Spleen (tissue), 11 donors: ENCODE data around the gene SARNP. TPM values are rescaled to one million over a fixed set of nuclear protein-coding genes. Genes with fewer than 3 reads are reported as not detected.

ENCODE experiments used
- DNase-seq: peaks from one replicate; pipeline ENCODE4 v3.0.0-alpha.2; 2020
- H3K27ac ChIP-seq, 8 donors: fragments of 200-600 bp; sonication (generic) in 7 of 8; 1 replicate in 4 of 8; 2 replicates in 4 of 8; pipeline versions ENCODE4 v1.5.0 to v1.8.0; 2016 to 2021; ENCODE audit warnings: inconsistent platforms in 4 of 8, mild to moderate bottlenecking in 4 of 8, moderate library complexity in 1 of 8
- H3K27me3 ChIP-seq, 7 donors: fragments of 200-600 bp; sonication (generic) in 6 of 7; replicated peaks in 1 of 7; 1 replicate in 4 of 7; 2 replicates in 3 of 7; pipeline versions ENCODE4 v1.5.0 to v1.8.0; 2016 to 2021; ENCODE audit warnings: inconsistent platforms in 3 of 7, mild to moderate bottlenecking in 1 of 7
- H3K36me3 ChIP-seq, 6 donors: fragments of 200-600 bp; sonication (generic) in 5 of 6; 1 replicate in 4 of 6; 2 replicates in 2 of 6; pipeline versions ENCODE4 v1.5.0 to v1.8.0; 2016 to 2021; ENCODE audit warnings: inconsistent platforms in 2 of 6
- H3K4me1 ChIP-seq, 6 donors: fragments of 200-600 bp; sonication (generic) in 5 of 6; 1 replicate in 3 of 6; 2 replicates in 3 of 6; pipeline versions ENCODE4 v1.5.0 to v1.8.0; 2016 to 2021; ENCODE audit warnings: inconsistent platforms in 3 of 6
- H3K4me3 ChIP-seq, 8 donors: fragments of 200-600 bp; sonication (generic) in 7 of 8; 1 replicate in 4 of 8; 2 replicates in 4 of 8; pipeline versions ENCODE4 v1.5.0 to v1.8.0; 2016 to 2021; ENCODE audit warnings: inconsistent platforms in 4 of 8, mild to moderate bottlenecking in 4 of 8, moderate library complexity in 2 of 8
- H3K9me3 ChIP-seq, 8 donors: fragments of 200-600 bp; sonication (generic) in 7 of 8; 1 replicate in 4 of 8; 2 replicates in 4 of 8; pipeline versions ENCODE4 v1.5.0 to v1.8.0; 2016 to 2021; ENCODE audit warnings: inconsistent platforms in 4 of 8
- POLR2A ChIP-seq, 3 donors: fragments of 450-650 bp; IDR thresholded peaks; one replicate each; pipeline ENCODE4 v1.5.1; 2017; ENCODE audit warnings: antibody characterized with exemption in 3 of 3, mild to moderate bottlenecking in 1 of 3
- POLR2AphosphoS5 ChIP-seq, 3 donors: sonication (generic); formaldehyde crosslinking; IDR thresholded peaks; one replicate each; pipeline ENCODE4 v1.5.1; 2017; ENCODE audit warnings: antibody characterized with exemption in 3 of 3
- WGBS, 5 donors: extraction: QIAGEN DNeasy Blood & Tissue Kit in 3 of 5; methylation state at CpG; one replicate each; pipeline versions ENCODE4 v1.1.5 to v1.1.7; 2013 to 2018; 5-methylcytosine and 5-hydroxymethylcytosine counted together
- intact Hi-C: fragments of 100-400 bp; cut with DNase I; formaldehyde crosslinking; loops from one replicate; pipeline ENCODE4 v1.15.0; 2023; ENCODE audit warnings: low total_unique reads
- polyA plus RNA-seq, 3 donors: library from polyadenylated mRNA; stranded (reverse); fragments of 200-250 nt; gene quantifications; one replicate each; pipeline ENCODE4 v1.2.1, GENCODE V29; 2013
- total RNA-seq, 7 donors: library from RNA; depleted of rRNA in 3 of 7; stranded (reverse); fragments of >200 nt in 3 of 7; fragmentation: NEBNext Ultra II Directional in 4 of 7; extraction: Animal tissue kit (Norgen Biotek cat#: 25700) in 4 of 7; gene quantifications; one replicate each; pipeline versions ENCODE4 v1.1.0 to v1.2.1, GENCODE V29; 2016 to 2021
- TF ChIP-seq, protein P1 (sequence below), 11 experiments: fragments of 200-600 bp in 7 of 11; fragments of 450-650 bp in 4 of 11; sonication (generic) in 4 of 11; IDR thresholded peaks in 8 of 11; conservative IDR thresholded peaks in 3 of 11; 1 replicate in 7 of 11; 2 replicates in 4 of 11; pipeline versions ENCODE4 v1.4.0 to v1.8.0; 2016 to 2021; ENCODE audit warnings: antibody characterized with exemption in 11 of 11, inconsistent platforms in 4 of 11, mild to moderate bottlenecking in 1 of 11
- donor health status: healthy with polysubstance abuse.
- donor health status: DM: no; HTN: no; CAD: no; lungs with moderate emphysema.
- donor health status: DM: no; HTN: no; CAD: no.
- donor health status: Bipolar disorder and iron deficiency.
- donor health status: healthy.
- donor health status: DM: no; HTN: no; CAD: no.
- donor health status: DM: yes; HTN: yes; CAD: no.

Gene SARNP
- total and polyA plus RNA-seq, 10 donors = 40.0 to 97.6 (median 60.3) TPM

- Histone ChIP-seq H3K36me3 (peaks cover 0 to 19% (median 0%) of the 10 kb centered on the region in 6 donors), H3K27ac (peak within 1 kb of the TSS; percentile 35 to 85 (median 76)), H3K9me3 (no peaks in the 10 kb centered on the region), H3K4me3 (peak within 1 kb of the TSS in 7 of 8 donors; percentile 6 to 64 (median 30)), H3K27me3 (no peaks in the 10 kb centered on the region), H3K4me1 (peaks cover 0 to 38% (median 8%) of the 10 kb centered on the region in 6 donors)
- peak; percentile 69 for DNase-seq
- intact Hi-C loops = no loop called here
- 59 to 82% (median 66%) methylated on average over 8 to 10 of the region's 10 CpGs for WGBS, 5 donors
- peak; percentile 69 to 73 (median 70) for TF ChIP-seq POLR2AphosphoS5 (IDR thresholded peaks at IDR 0.05)
- TF ChIP-seq, protein P1, sequence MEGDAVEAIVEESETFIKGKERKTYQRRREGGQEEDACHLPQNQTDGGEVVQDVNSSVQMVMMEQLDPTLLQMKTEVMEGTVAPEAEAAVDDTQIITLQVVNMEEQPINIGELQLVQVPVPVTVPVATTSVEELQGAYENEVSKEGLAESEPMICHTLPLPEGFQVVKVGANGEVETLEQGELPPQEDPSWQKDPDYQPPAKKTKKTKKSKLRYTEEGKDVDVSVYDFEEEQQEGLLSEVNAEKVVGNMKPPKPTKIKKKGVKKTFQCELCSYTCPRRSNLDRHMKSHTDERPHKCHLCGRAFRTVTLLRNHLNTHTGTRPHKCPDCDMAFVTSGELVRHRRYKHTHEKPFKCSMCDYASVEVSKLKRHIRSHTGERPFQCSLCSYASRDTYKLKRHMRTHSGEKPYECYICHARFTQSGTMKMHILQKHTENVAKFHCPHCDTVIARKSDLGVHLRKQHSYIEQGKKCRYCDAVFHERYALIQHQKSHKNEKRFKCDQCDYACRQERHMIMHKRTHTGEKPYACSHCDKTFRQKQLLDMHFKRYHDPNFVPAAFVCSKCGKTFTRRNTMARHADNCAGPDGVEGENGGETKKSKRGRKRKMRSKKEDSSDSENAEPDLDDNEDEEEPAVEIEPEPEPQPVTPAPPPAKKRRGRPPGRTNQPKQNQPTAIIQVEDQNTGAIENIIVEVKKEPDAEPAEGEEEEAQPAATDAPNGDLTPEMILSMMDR (IDR thresholded peaks at IDR 0.05 in 8 of 11, conservative IDR thresholded peaks at IDR 0.05 in 3 of 11) = no peak
- TF ChIP-seq POLR2A (IDR thresholded peaks at IDR 0.05) = peak in 2 of 3 donors; percentile 38 to 45
These were observed 25.3 kb upstream of the SARNP start, which contains the start of gene MMP19 for GRCh38 chr12:55842681-55843429. TSS of gene MMP19 (minus strand) at chr12:55842936. CDS start at chr12:55842830, 106 bp downstream.

GRCh38 chr12:55840581-55841351 lies 23.2 kb upstream of the SARNP start:
- Histone ChIP-seq H3K27ac (peak overlapping the region in 3 of 8 donors; percentile 1 to 85 (median 78)), H3K36me3 (peaks cover 0 to 40% (median 0%) of the 10 kb centered on the region in 6 donors), H3K4me1 (peaks cover 0 to 24% (median 0%) of the 10 kb centered on the region in 6 donors), H3K4me3 (peak overlapping the region in 2 of 8 donors; percentile 51 to 64), H3K27me3 (no peaks in the 10 kb centered on the region), H3K9me3 (no peaks in the 10 kb centered on the region)
- intact Hi-C loops = no loop called here
- no peak for DNase-seq
- WGBS, 5 donors = 88 to 91% (median 89%) methylated on average over 9 to 11 of the region's 11 CpGs
- TF ChIP-seq POLR2A (IDR thresholded peaks at IDR 0.05) (no peak), POLR2AphosphoS5 (IDR thresholded peaks at IDR 0.05) (no peak)
- TF ChIP-seq, protein P1 (IDR thresholded peaks at IDR 0.05 in 8 of 11, conservative IDR thresholded peaks at IDR 0.05 in 3 of 11) = no peak

DNA sequence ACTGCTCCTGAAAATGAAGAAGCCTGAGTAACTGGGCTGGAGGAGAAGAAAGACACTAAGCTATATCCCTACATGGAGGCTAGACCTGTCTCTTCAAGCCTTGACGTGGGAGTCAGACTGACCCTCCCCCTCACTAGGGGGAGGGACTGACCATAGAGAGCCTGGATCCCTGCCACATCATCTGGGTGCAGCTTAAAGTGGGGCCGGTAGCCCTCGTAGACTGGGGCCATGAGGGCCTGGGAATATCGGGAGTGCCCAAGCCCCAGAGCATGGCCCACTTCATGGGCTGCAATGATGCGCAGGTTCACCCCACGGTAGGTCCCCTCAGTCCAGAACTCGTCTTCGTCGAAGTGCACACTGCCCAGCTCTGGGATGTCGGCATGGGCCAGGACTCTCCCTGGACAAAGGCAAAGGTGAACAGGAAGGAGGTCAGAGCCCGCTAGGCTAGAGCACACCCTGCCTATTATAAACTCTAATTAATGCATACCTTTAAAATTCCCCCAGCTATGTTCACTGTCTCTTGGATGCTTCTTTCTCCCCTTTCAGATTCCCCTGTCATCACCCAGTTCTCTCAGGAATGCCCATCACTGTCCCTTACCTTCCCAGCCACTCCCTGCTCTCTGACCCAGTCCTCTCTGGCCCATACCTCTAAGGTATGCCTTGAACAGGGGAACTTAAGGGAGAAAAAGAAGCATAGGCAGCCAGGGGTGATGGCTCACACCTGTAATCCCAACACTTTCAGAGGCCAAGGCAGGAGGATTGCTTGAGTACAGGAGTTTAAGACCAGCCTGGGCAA lies 22.0 kb upstream of the SARNP start:
- DNase-seq = no peak
- no peak overlapping the region for H3K4me3 ChIP-seq
- H3K9me3 ChIP-seq = no peaks in the 10 kb centered on the region
- peaks cover 0 to 52% (median 0%) of the 10 kb centered on the region in 6 donors for H3K36me3 ChIP-seq
- no peak overlapping the region for H3K27ac ChIP-seq
- 80 to 91% (median 87%) methylated on average over 5 to 11 of the region's 11 CpGs for WGBS, 5 donors
- H3K4me1 ChIP-seq = peaks cover 0 to 24% (median 0%) of the 10 kb centered on the region in 6 donors
- TF ChIP-seq POLR2A (IDR thresholded peaks at IDR 0.05) (no peak), POLR2AphosphoS5 (IDR thresholded peaks at IDR 0.05) (peak in 2 of 3 donors; percentile 25 to 37)
- TF ChIP-seq, protein P1 (IDR thresholded peaks at IDR 0.05 in 8 of 11, conservative IDR thresholded peaks at IDR 0.05 in 3 of 11) = no peak
- intact Hi-C loops = no loop called here
- H3K27me3 ChIP-seq = no peaks in the 10 kb centered on the region
